HepG2 (cell line): Measurements from ENCODE around the gene OCLN. TPM values are rescaled to one million over a fixed set of nuclear protein-coding genes. Genes with fewer than 3 reads are reported as not detected.

ENCODE experiments used
- ATRX ChIP-seq: sonication (generic); formaldehyde crosslinking; IDR thresholded peaks from 2 replicates; pipeline ENCODE4 v1.4.0; 2020; ENCODE audit warnings: missing genetic modification reagents, borderline replicate concordance
- MLLT10 ChIP-seq: sonication (generic); formaldehyde crosslinking; IDR thresholded peaks from 2 replicates; pipeline ENCODE4 v1.4.0; 2020; ENCODE audit warnings: missing genetic modification reagents
- MXD1 ChIP-seq: sonication (generic); formaldehyde crosslinking; IDR thresholded peaks from 2 replicates; pipeline ENCODE4 v1.4.0; 2020; ENCODE audit warnings: mild to moderate bottlenecking, missing genetic modification reagents
- PAWR ChIP-seq: sonication (generic); formaldehyde crosslinking; IDR thresholded peaks from 2 replicates; pipeline ENCODE4 v1.4.0; 2020; ENCODE audit warnings: missing genetic modification reagents, mild to moderate bottlenecking, borderline replicate concordance
- TCF7 ChIP-seq: sonication (generic); IDR thresholded peaks from 2 replicates; pipeline ENCODE4 v1.6.1; 2016; ENCODE audit warnings: antibody characterized with exemption, low read depth
- THAP11 ChIP-seq: IDR thresholded peaks from 2 replicates; pipeline ENCODE4 v1.6.1; 2016; ENCODE audit warnings: missing biosample characterization, missing genetic modification reagents
- TP53 ChIP-seq: sonication (generic); formaldehyde crosslinking; conservative IDR thresholded peaks from 2 replicates; pipeline ENCODE4 v1.4.0; 2020; ENCODE audit warnings: missing genetic modification reagents
- ZBTB40 ChIP-seq, 2 experiments: fragments of 450-650 bp in 1 of 2; sonication (generic) in 1 of 2; formaldehyde crosslinking in 1 of 2; IDR thresholded peaks; 2 replicates each; pipeline versions ENCODE4 v1.6.1 to v1.8.0; 2016 to 2022; ENCODE audit warnings: antibody characterized with exemption in 1 of 2, mild to moderate bottlenecking in 1 of 2, missing genetic modification reagents in 1 of 2
- ZNF331 ChIP-seq: sonication (generic); formaldehyde crosslinking; IDR thresholded peaks from 2 replicates; pipeline ENCODE4 v1.4.0; 2020; ENCODE audit warnings: missing genetic modification reagents
- ZNF556 ChIP-seq: sonication (generic); formaldehyde crosslinking; IDR thresholded peaks from 2 replicates; pipeline ENCODE4 v1.4.0; 2020; ENCODE audit warnings: mild to moderate bottlenecking, missing genetic modification reagents, borderline replicate concordance
- ZNF567 ChIP-seq: sonication (generic); formaldehyde crosslinking; IDR thresholded peaks from 2 replicates; pipeline ENCODE4 v1.8.1; 2023; ENCODE audit warnings: mild to moderate bottlenecking, missing genetic modification reagents, borderline replicate concordance
- ZNF703 ChIP-seq: sonication (generic); formaldehyde crosslinking; IDR thresholded peaks from 2 replicates; pipeline ENCODE4 v1.5.1; 2020; ENCODE audit warnings: missing genetic modification reagents, mild to moderate bottlenecking, moderate library complexity, borderline replicate concordance
- ZNF710 ChIP-seq: sonication (generic); formaldehyde crosslinking; IDR thresholded peaks from 2 replicates; pipeline ENCODE4 v1.5.0; 2020; ENCODE audit warnings: mild to moderate bottlenecking, missing genetic modification reagents, borderline replicate concordance
- polyA plus RNA-seq, 8 experiments: library from polyadenylated mRNA; depleted of rRNA in 3 of 8; stranded (reverse) in 7 of 8; unstranded in 1 of 8; fragments of >200 nt; fragmentation: Illumina TruSeq in 4 of 8; extraction: Trizol in 4 of 8; gene quantifications; 2 replicates each; pipeline versions ENCODE4 v1.2.1 to v1.2.3, GENCODE V29; 2011 to 2016; ENCODE audit warnings: low read depth in 4 of 8, missing spikeins in 1 of 8, mixed read lengths in 1 of 8; ENCODE audit not compliant: insufficient read depth in 1 of 8
- total RNA-seq, 5 experiments: library from RNA; depleted of rRNA; stranded (reverse); fragments of >200 nt; fragmentation: Illumina TruSeq; extraction: Trizol; gene quantifications; 2 replicates each; pipeline ENCODE4 v1.2.3, GENCODE V29; 2016; ENCODE audit warnings: low read depth in 1 of 5
- TF ChIP-seq, protein P1 (sequence below): IDR thresholded peaks from 2 replicates; pipeline ENCODE4 v1.6.1; 2018; ENCODE audit warnings: missing genetic modification reagents, mild to moderate bottlenecking, missing compliant biosample characterization
- TF ChIP-seq, protein P2 (sequence below): sonication (generic); formaldehyde crosslinking; IDR thresholded peaks from 2 replicates; pipeline ENCODE4 v1.4.0; 2020; ENCODE audit warnings: mild to moderate bottlenecking, missing genetic modification reagents

OCLN gene
- total and polyA plus RNA-seq, 2 of the 13 experiments (the other 11 are each of a cell fraction or from before 2014, with no cell fraction given): 24.1 to 34.8 TPM

DNA sequence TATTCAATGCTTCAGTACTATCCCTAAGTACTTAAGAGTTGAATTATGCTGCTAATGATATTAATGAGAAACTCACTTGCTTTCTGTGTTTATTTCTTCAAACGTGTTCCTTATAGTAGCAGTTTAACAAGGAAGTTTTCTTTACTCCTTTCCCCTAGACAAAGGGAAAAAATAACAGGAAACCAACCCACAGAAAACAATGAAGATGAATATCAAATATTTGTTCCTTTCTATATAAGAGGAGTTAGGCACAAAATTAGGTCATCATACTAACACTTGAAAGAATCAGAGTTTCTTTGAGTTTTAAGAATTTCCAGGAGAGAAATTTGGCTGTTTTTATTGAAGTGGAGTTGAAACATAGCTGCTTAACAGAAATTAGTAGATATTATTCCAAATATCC, 15.4 kb upstream of the OCLN start (continued):
- TF ChIP-seq ZBTB40 (IDR thresholded peaks at IDR 0.05) (no peak), ZBTB40 (CRISPR knock-in tag; IDR thresholded peaks at IDR 0.05) (no peak), MLLT10 (CRISPR knock-in tag) (no peak), ZNF703 (no peak), ZNF710 (CRISPR knock-in tag) (no peak), PAWR (CRISPR knock-in tag) (no peak), ZNF567 (CRISPR knock-in tag) (no peak), THAP11 (CRISPR knock-in tag) (no peak), TCF7 (no peak), TP53 (CRISPR knock-in tag) (no peak), ATRX (CRISPR knock-in tag) (no peak), ZNF556 (CRISPR knock-in tag) (no peak), MXD1 (CRISPR knock-in tag) (no peak), ZNF331 (CRISPR knock-in tag) (no peak)
- TF ChIP-seq, protein P1, sequence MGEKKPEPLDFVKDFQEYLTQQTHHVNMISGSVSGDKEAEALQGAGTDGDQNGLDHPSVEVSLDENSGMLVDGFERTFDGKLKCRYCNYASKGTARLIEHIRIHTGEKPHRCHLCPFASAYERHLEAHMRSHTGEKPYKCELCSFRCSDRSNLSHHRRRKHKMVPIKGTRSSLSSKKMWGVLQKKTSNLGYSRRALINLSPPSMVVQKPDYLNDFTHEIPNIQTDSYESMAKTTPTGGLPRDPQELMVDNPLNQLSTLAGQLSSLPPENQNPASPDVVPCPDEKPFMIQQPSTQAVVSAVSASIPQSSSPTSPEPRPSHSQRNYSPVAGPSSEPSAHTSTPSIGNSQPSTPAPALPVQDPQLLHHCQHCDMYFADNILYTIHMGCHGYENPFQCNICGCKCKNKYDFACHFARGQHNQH (CRISPR knock-in tag): no peak
- TF ChIP-seq, protein P2, sequence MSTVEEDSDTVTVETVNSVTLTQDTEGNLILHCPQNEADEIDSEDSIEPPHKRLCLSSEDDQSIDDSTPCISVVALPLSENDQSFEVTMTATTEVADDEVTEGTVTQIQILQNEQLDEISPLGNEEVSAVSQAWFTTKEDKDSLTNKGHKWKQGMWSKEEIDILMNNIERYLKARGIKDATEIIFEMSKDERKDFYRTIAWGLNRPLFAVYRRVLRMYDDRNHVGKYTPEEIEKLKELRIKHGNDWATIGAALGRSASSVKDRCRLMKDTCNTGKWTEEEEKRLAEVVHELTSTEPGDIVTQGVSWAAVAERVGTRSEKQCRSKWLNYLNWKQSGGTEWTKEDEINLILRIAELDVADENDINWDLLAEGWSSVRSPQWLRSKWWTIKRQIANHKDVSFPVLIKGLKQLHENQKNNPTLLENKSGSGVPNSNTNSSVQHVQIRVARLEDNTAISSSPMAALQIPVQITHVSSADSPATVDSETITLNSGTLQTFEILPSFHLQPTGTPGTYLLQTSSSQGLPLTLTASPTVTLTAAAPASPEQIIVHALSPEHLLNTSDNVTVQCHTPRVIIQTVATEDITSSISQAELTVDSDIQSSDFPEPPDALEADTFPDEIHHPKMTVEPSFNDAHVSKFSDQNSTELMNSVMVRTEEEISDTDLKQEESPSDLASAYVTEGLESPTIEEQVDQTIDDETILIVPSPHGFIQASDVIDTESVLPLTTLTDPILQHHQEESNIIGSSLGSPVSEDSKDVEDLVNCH (CRISPR knock-in tag): no peak
